IMR-90 (cell line): ENCODE data around the gene SIDT1. TPM values are rescaled to one million over a fixed set of nuclear protein-coding genes. Genes with fewer than 3 reads are reported as not detected.

Experiments used
- ATAC-seq: fragments of 200-7000 bp; cut with Tn5 transposase; 2 replicates; pipeline ENCODE4 v1.9.1; 2020; ENCODE audit warnings: low read depth, mild to moderate bottlenecking, moderate library complexity
- BruUV-seq: library from RNA; stranded (reverse); fragments of 400-500 nt; replicated peaks from 2 replicates; lab custom pipeline; 2021; lab: Mats Ljungman, UMichigan
- CTCF ChIA-PET: fragments of 300-600 bp; formaldehyde crosslinking; extraction: SDS; loops from one replicate; lab custom pipeline; 2021; ENCODE audit warnings: antibody characterized with exemption; lab: Yijun Ruan, JAX
- POLR2A ChIA-PET: fragments of 300-600 bp; sonication (Branson Sonifier 250); formaldehyde crosslinking; loops from one replicate; lab custom pipeline; 2022; ENCODE audit warnings: antibody characterized with exemption; ENCODE audit not compliant: unreplicated experiment; lab: Charles Lee
- DNase-seq: peaks from one replicate; pipeline ENCODE4 v3.0.0; 2013
- H2AFZ ChIP-seq: replicated peaks from 2 replicates; pipeline ENCODE3; 2013; ENCODE audit warnings: low read length, mild to moderate bottlenecking; ENCODE audit not compliant: poor library complexity
- H2AK5ac ChIP-seq: 2 replicates; pipeline ENCODE4 v1.6.1; 2013; ENCODE audit warnings: low read depth, low read length, inconsistent platforms
- H2AK9ac ChIP-seq: replicated peaks from 2 replicates; pipeline ENCODE3; 2013; ENCODE audit warnings: mild to moderate bottlenecking, low read depth, low read length, moderate library complexity; ENCODE audit not compliant: poor library complexity
- H2BK120ac ChIP-seq: 2 replicates; pipeline ENCODE4 v1.6.1; 2013; ENCODE audit warnings: low read depth, low read length, inconsistent platforms
- H2BK15ac ChIP-seq: 3 replicates; pipeline ENCODE4 v1.6.1; 2013; ENCODE audit warnings: low read depth, low read length, inconsistent platforms
- H2BK20ac ChIP-seq: 2 replicates; pipeline ENCODE4 v1.6.1; 2013; ENCODE audit warnings: low read depth, mild to moderate bottlenecking, inconsistent platforms, low read length, moderate library complexity
- H2BK5ac ChIP-seq: 2 replicates; pipeline ENCODE4 v1.6.1; 2013; ENCODE audit warnings: mild to moderate bottlenecking, low read depth, low read length, inconsistent platforms; ENCODE audit not compliant: poor library complexity, severe bottlenecking
- H3K14ac ChIP-seq: replicated peaks from 2 replicates; pipeline ENCODE4 v1.6.1; 2013; ENCODE audit warnings: low read depth, low read length, inconsistent platforms
- H3K18ac ChIP-seq: 2 replicates; pipeline ENCODE4 v1.6.1; 2013; ENCODE audit warnings: low read depth, low read length, control low read depth
- H3K23ac ChIP-seq: 2 replicates; pipeline ENCODE4 v1.6.1; 2013; ENCODE audit warnings: low read depth, low read length, inconsistent platforms
- H3K27ac ChIP-seq: 2 replicates; pipeline ENCODE4 v1.5.1; 2013; ENCODE audit warnings: mild to moderate bottlenecking, control low read depth, low read length; ENCODE audit not compliant: insufficient read depth
- H3K27me3 ChIP-seq: 2 replicates; pipeline ENCODE4 v1.6.1; 2013; ENCODE audit warnings: low read length; ENCODE audit not compliant: control insufficient read depth, insufficient read depth
- H3K36me3 ChIP-seq: 2 replicates; pipeline ENCODE4 v1.6.1; 2013; ENCODE audit warnings: low read length, mixed read lengths; ENCODE audit not compliant: control insufficient read depth, insufficient read depth
- H3K4ac ChIP-seq: 2 replicates; pipeline ENCODE4 v1.6.1; 2013; ENCODE audit warnings: low read depth, low read length, inconsistent platforms
- H3K4me1 ChIP-seq: 2 replicates; pipeline ENCODE4 v1.6.1; 2013; ENCODE audit warnings: low read length, mixed read lengths; ENCODE audit not compliant: control insufficient read depth, insufficient read depth
- H3K4me2 ChIP-seq: 2 replicates; pipeline ENCODE4 v1.6.1; 2013; ENCODE audit warnings: low read depth, mild to moderate bottlenecking, control low read depth, low read length, moderate library complexity
- H3K4me3 ChIP-seq: 2 replicates; pipeline ENCODE4 v1.5.1; 2013; ENCODE audit warnings: low read depth, mild to moderate bottlenecking, control low read depth, low read length, moderate library complexity; ENCODE audit not compliant: insufficient read depth
- H3K56ac ChIP-seq: 2 replicates; pipeline ENCODE4 v1.6.1; 2013; ENCODE audit warnings: low read length, inconsistent platforms; ENCODE audit not compliant: insufficient read depth; ENCODE audit errors: extremely low read depth
- H3K79me1 ChIP-seq, 2 experiments: 2 replicates each; pipeline ENCODE4 v1.6.1; 2013; ENCODE audit warnings: low read length in 2 of 2, inconsistent platforms in 1 of 2, low read depth in 1 of 2
- H3K9ac ChIP-seq: 2 replicates; pipeline ENCODE4 v1.6.1; 2013; ENCODE audit warnings: low read depth, low read length, control low read depth
- H3K9me1 ChIP-seq: 2 replicates; pipeline ENCODE4 v1.6.1; 2013; ENCODE audit warnings: low read length, inconsistent platforms; ENCODE audit not compliant: insufficient read depth
- H3K9me3 ChIP-seq: 2 replicates; pipeline ENCODE4 v1.6.1; 2013; ENCODE audit warnings: low read length; ENCODE audit not compliant: control insufficient read depth, insufficient read depth
- H4K20me1 ChIP-seq: 2 replicates; pipeline ENCODE4 v1.6.1; 2013; ENCODE audit warnings: low read length, inconsistent platforms; ENCODE audit not compliant: insufficient read depth
- H4K5ac ChIP-seq: 2 replicates; pipeline ENCODE4 v1.6.1; 2013; ENCODE audit warnings: mild to moderate bottlenecking, low read depth, low read length, control low read depth
- H4K8ac ChIP-seq, 2 experiments: 2 replicates each; pipeline ENCODE4 v1.6.1; 2013; ENCODE audit warnings: low read depth in 2 of 2, low read length in 2 of 2, control low read depth in 1 of 2, inconsistent platforms in 1 of 2
- H4K91ac ChIP-seq: 2 replicates; pipeline ENCODE4 v1.6.1; 2013; ENCODE audit warnings: low read depth, low read length, inconsistent platforms; ENCODE audit not compliant: insufficient read depth
- BHLHE40 ChIP-seq: fragments of 150-350 bp; IDR thresholded peaks from 2 replicates; pipeline ENCODE4 v1.6.1; 2016; ENCODE audit warnings: mild to moderate bottlenecking, low read depth, low read length
- MAZ ChIP-seq: IDR thresholded peaks from 2 replicates; pipeline ENCODE4 v1.6.1; 2012; ENCODE audit warnings: low read depth, mild to moderate bottlenecking, low read length, improper control_type of control experiment, moderate library complexity, borderline replicate concordance
- MXI1 ChIP-seq: IDR thresholded peaks from 2 replicates; pipeline ENCODE4 v1.6.1; 2012; ENCODE audit warnings: low read depth, mild to moderate bottlenecking, low read length, moderate library complexity, borderline replicate concordance
- RFX5 ChIP-seq: IDR thresholded peaks from 2 replicates; pipeline ENCODE4 v1.8.0; 2012; ENCODE audit warnings: low read depth, mild to moderate bottlenecking, low read length, moderate library complexity
- whole genome bisulfite sequencing, 2 experiments: methylation state at CpG; one replicate each; pipeline versions ENCODE4 v1.1.5 to v1.1.7; 2013; ENCODE audit warnings: missing lambda C conversion rate in 2 of 2; ENCODE audit not compliant: insufficient read length in 1 of 2; ENCODE audit errors: extremely low coverage in 2 of 2; 5-methylcytosine and 5-hydroxymethylcytosine counted together
- dilution Hi-C: fragments of 300-500 bp; cut with HindIII; formaldehyde crosslinking; loops from one replicate; pipeline ENCODE4 v1.14.3; 2018; ENCODE audit warnings: low sequenced_read_pairs; ENCODE audit not compliant: unreplicated experiment
- in situ Hi-C: fragments of 300-500 bp; cut with MboI; formaldehyde crosslinking; loops from 3 replicates; pipeline ENCODE4 v1.14.3; 2019; ENCODE audit warnings: low sequenced_read_pairs, inconsistent platforms, mixed read lengths
- intact Hi-C: fragments of 100-400 bp; cut with micrococcal nuclease; formaldehyde crosslinking; loops from 2 replicates; pipeline ENCODE4 v1.10.0; 2022
- polyA plus RNA-seq, 3 experiments: library from polyadenylated mRNA; depleted of rRNA; stranded (reverse); fragments of >200 nt; gene quantifications; 2 replicates each; pipeline ENCODE4 v1.2.3, GENCODE V29; 2012; ENCODE audit warnings: low replicate concordance in 1 of 3
- total RNA-seq: library from RNA; depleted of rRNA; stranded (reverse); fragments of >200 nt; gene quantifications from 2 replicates; pipeline ENCODE4 v1.2.3, GENCODE V29; 2012
- TF ChIP-seq, protein P1 (sequence below): conservative IDR thresholded peaks from 2 replicates; pipeline ENCODE4 v1.5.1; 2012; ENCODE audit warnings: mild to moderate bottlenecking, low read depth, low read length, improper control_type of control experiment

Gene SIDT1
- total and polyA plus RNA-seq, 2 of the 4 experiments (the other 2 are of a cell fraction), result not detected

DNA sequence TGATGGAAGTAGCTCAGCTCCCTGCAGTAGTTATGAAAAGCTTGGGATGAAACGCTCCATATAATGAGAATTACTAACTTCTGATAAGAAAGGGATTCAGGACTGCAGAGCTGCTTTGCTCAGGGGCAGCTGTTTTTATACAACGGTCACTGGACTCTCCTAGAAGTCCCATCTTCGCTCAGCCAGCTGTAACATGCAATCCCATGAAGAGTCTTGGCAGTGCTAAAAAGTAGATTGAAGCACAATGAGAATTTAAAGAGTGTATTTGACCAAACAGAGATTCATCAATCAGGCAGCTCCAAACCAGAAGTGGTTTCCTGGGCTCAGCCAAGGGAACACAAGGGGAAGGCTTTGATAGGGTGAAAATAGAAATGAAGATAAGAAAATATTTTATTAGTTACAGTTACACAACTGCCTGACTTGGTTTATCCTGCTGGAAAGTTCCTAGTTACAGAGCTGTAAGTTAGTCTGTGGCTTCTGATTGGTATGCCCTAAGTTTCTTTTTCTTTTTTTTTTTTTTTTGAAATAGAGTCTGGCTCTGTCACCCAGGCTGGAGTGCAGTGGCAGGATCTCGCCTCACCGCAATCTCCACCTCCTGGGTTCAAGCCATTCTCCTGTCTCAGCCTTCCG is 24.1 kb downstream of the SIDT1 start:
- H3K18ac ChIP-seq, result no peak overlapping the region
- intact Hi-C loops, result loop anchor here (10.0 kb wide), 1 partner anchor 222 kb away; no protein-coding TSS in a partner anchor
- H3K27me3 ChIP-seq, result peaks cover 15% of the 10 kb centered on the region
- no peak overlapping the region for H3K9ac ChIP-seq
- H2BK5ac ChIP-seq, result no peak overlapping the region
- CTCF ChIA-PET, result interaction anchor here (1.1 kb wide), 1 partner anchor 9 kb away, joined by 5 read pairs; no protein-coding TSS in a partner anchor
- in situ Hi-C loops, result no loop called here
- H3K36me3 ChIP-seq, result no peaks in the 10 kb centered on the region
- WGBS, 2 experiments, result no CpG with 5 or more reads among the region's 6 CpGs
- H3K9me1 ChIP-seq, result no peaks in the 10 kb centered on the region
- TF ChIP-seq BHLHE40, result no peak
- no peak for TF ChIP-seq MAZ
- TF ChIP-seq, protein P1, sequence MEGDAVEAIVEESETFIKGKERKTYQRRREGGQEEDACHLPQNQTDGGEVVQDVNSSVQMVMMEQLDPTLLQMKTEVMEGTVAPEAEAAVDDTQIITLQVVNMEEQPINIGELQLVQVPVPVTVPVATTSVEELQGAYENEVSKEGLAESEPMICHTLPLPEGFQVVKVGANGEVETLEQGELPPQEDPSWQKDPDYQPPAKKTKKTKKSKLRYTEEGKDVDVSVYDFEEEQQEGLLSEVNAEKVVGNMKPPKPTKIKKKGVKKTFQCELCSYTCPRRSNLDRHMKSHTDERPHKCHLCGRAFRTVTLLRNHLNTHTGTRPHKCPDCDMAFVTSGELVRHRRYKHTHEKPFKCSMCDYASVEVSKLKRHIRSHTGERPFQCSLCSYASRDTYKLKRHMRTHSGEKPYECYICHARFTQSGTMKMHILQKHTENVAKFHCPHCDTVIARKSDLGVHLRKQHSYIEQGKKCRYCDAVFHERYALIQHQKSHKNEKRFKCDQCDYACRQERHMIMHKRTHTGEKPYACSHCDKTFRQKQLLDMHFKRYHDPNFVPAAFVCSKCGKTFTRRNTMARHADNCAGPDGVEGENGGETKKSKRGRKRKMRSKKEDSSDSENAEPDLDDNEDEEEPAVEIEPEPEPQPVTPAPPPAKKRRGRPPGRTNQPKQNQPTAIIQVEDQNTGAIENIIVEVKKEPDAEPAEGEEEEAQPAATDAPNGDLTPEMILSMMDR, result no peak
- no peak for TF ChIP-seq MXI1
- peak; percentile 86 for TF ChIP-seq RFX5
- H4K5ac ChIP-seq, result no peak overlapping the region
- no peak overlapping the region for H3K27ac ChIP-seq
- ATAC-seq (no peak), DNase-seq (no peak)
- no peak overlapping the region for H2AK9ac ChIP-seq
- no peaks in the 10 kb centered on the region for H3K9me3 ChIP-seq
- H3K4me2 ChIP-seq, result no peak overlapping the region
- H3K56ac ChIP-seq, result no peak overlapping the region
- no peak overlapping the region for H2BK20ac ChIP-seq
- BruUV-seq, result no TSS peak
- no peak overlapping the region for H2AK5ac ChIP-seq
- dilution Hi-C loops, result no loop called here
- no peak overlapping the region for H2BK15ac ChIP-seq
- H4K20me1 ChIP-seq, result no peaks in the 10 kb centered on the region
- H4K91ac ChIP-seq, result no peak overlapping the region
- H3K4me1 ChIP-seq, result no peaks in the 10 kb centered on the region
- no peak overlapping the region for H4K8ac ChIP-seq
- H3K4ac ChIP-seq, result no peak overlapping the region
- no peak overlapping the region for H3K14ac ChIP-seq
- no peak overlapping the region for H3K23ac ChIP-seq
- POLR2A ChIA-PET, result no interaction called here
- H3K79me1 ChIP-seq, result no peaks in the 10 kb centered on the region
- no peak overlapping the region for H3K4me3 ChIP-seq
- H2BK120ac ChIP-seq, result no peak overlapping the region
- no peak overlapping the region for H2AFZ ChIP-seq
